Glutamatergic neuron (in vitro differentiated cells): ENCODE measurements around the gene LHX3. TPM values are rescaled to one million over a fixed set of nuclear protein-coding genes. Genes with fewer than 3 reads are reported as not detected.

Experiments
- DNase-seq: peaks from one replicate; pipeline ENCODE4 v3.0.0; 2022
- H3K27ac Mint-ChIP-seq: one replicate; pipeline ENCODE4 v1.8.0; 2020; ENCODE audit warnings: mild to moderate bottlenecking, mixed read lengths, inconsistent platforms; ENCODE audit not compliant: unreplicated experiment
- H3K27me3 Mint-ChIP-seq: one replicate; pipeline ENCODE4 v1.8.0; 2020; ENCODE audit warnings: mild to moderate bottlenecking, moderate library complexity, mixed read lengths, inconsistent platforms; ENCODE audit not compliant: unreplicated experiment
- H3K36me3 Mint-ChIP-seq: one replicate; pipeline ENCODE4 v1.8.0; 2020; ENCODE audit warnings: mild to moderate bottlenecking, mixed read lengths, inconsistent platforms; ENCODE audit not compliant: unreplicated experiment
- H3K4me1 Mint-ChIP-seq: one replicate; pipeline ENCODE4 v1.8.0; 2020; ENCODE audit warnings: mild to moderate bottlenecking, low read depth, mixed read lengths, inconsistent platforms; ENCODE audit not compliant: unreplicated experiment
- H3K4me3 Mint-ChIP-seq: one replicate; pipeline ENCODE4 v1.8.0; 2020; ENCODE audit warnings: mild to moderate bottlenecking, mixed read lengths, inconsistent platforms; ENCODE audit not compliant: unreplicated experiment
- H3K9me3 Mint-ChIP-seq: one replicate; pipeline ENCODE4 v1.8.0; 2020; ENCODE audit warnings: mild to moderate bottlenecking, moderate library complexity, mixed read lengths, inconsistent platforms; ENCODE audit not compliant: unreplicated experiment
- CTCF ChIP-seq: fragments of 200-600 bp; sonication (generic); IDR thresholded peaks from one replicate; pipeline ENCODE4 v1.5.0; 2021; ENCODE audit not compliant: partially characterized antibody, unreplicated experiment
- total RNA-seq: library from RNA; stranded (reverse); fragmentation: NEBNext Ultra II Directional; extraction: Animal tissue kit (Norgen Biotek cat#: 25700); gene quantifications from one replicate; pipeline ENCODE4 v1.2.1, GENCODE V29; 2021; ENCODE audit not compliant: unreplicated experiment

The LHX3 gene
- total RNA-seq, 1 donor from 2014 or later = 0.81 TPM

- Mint-ChIP-seq H3K27ac (no peak overlapping the region), H3K27me3 (peaks cover 2% of the 10 kb centered on the region), H3K36me3 (peaks cover 5% of the 10 kb centered on the region), H3K4me3 (no peak overlapping the region), H3K9me3 (peaks cover 4% of the 10 kb centered on the region), H3K4me1 (peaks cover 29% of the 10 kb centered on the region)
- TF ChIP-seq CTCF = no peak
- no peak for DNase-seq
Observed at GRCh38 chr9:136226680-136227407, 21.9 kb upstream of the LHX3 start.

GRCh38 chr9:136225748-136226679 is 21.1 kb upstream of the LHX3 start:
- no peak overlapping the region for H3K4me3 Mint-ChIP-seq
- DNase-seq = peak; percentile 81

GRCh38 chr9:136225366-136225747 is 20.4 kb upstream of the LHX3 start:
- Mint-ChIP-seq H3K27me3 (peaks cover 2% of the 10 kb centered on the region), H3K9me3 (peaks cover 4% of the 10 kb centered on the region), H3K4me3 (no peak overlapping the region), H3K4me1 (peaks cover 19% of the 10 kb centered on the region), H3K27ac (no peak overlapping the region), H3K36me3 (peaks cover 5% of the 10 kb centered on the region)
- no peak for DNase-seq
- TF ChIP-seq CTCF = no peak

More at GRCh38 chr9:136225748-136226679, 21.1 kb upstream of the LHX3 start:
- peaks cover 4% of the 10 kb centered on the region for H3K9me3 Mint-ChIP-seq
- H3K27me3 Mint-ChIP-seq = peaks cover 2% of the 10 kb centered on the region
- H3K36me3 Mint-ChIP-seq = peaks cover 5% of the 10 kb centered on the region
- H3K27ac Mint-ChIP-seq = no peak overlapping the region
- TF ChIP-seq CTCF = peak; percentile 90
- H3K4me1 Mint-ChIP-seq = peaks cover 22% of the 10 kb centered on the region

GRCh38 chr9:136223871-136224640 is 19.1 kb upstream of the LHX3 start:
- Mint-ChIP-seq H3K27me3 (peaks cover 2% of the 10 kb centered on the region), H3K4me1 (peaks cover 17% of the 10 kb centered on the region), H3K36me3 (peaks cover 5% of the 10 kb centered on the region), H3K27ac (no peak overlapping the region), H3K4me3 (no peak overlapping the region), H3K9me3 (peaks cover 4% of the 10 kb centered on the region)
- no peak for TF ChIP-seq CTCF
- no peak for DNase-seq
